ENCODE data around the gene PROCR. TPM values are rescaled to one million over a fixed set of nuclear protein-coding genes. Genes with fewer than 3 reads are reported as not detected.
"Not testable (repeated sequence)": the region's sequence is repeated elsewhere in the genome, so short reads cannot be mapped to it uniquely, and the experiment has no call there.

Gene PROCR
- total RNA-seq, 4 donors from 2014 or later: 5.7 to 32.2 (median 26.1) TPM

DNA sequence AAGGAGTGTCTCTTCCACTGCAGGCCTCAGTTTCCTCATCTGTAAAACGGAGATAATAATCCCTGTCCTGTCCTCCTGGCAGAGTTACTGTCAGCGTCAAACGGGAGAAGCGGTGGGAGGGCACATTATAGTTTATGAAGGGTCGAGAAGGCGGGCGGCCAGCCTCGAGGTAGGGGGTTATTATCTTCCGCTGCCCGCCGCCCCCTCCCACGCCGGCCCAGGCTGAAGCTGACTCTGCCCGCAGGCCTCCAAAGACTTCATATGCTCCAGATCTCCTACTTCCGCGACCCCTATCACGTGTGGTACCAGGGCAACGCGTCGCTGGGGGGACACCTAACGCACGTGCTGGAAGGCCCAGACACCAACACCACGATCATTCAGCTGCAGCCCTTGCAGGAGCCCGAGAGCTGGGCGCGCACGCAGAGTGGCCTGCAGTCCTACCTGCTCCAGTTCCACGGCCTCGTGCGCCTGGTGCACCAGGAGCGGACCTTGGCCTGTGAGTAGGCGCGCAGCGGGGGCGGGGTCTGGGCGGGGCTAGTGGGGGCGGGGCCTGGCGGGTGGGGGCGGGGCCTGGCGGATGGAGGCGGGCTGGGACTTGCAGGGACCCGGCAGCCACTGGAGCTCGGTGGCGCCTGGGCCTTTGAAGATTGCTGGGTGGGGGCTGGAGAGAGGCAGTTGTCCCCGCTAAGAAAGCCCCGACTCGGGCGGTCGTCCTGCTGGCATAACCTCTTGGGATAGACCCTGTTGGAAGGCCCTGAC lies 2.8 kb downstream of the PROCR start:
- no peak for TF ChIP-seq POLR2A (IDR thresholded peaks at IDR 0.05)
- TF ChIP-seq, protein P1, sequence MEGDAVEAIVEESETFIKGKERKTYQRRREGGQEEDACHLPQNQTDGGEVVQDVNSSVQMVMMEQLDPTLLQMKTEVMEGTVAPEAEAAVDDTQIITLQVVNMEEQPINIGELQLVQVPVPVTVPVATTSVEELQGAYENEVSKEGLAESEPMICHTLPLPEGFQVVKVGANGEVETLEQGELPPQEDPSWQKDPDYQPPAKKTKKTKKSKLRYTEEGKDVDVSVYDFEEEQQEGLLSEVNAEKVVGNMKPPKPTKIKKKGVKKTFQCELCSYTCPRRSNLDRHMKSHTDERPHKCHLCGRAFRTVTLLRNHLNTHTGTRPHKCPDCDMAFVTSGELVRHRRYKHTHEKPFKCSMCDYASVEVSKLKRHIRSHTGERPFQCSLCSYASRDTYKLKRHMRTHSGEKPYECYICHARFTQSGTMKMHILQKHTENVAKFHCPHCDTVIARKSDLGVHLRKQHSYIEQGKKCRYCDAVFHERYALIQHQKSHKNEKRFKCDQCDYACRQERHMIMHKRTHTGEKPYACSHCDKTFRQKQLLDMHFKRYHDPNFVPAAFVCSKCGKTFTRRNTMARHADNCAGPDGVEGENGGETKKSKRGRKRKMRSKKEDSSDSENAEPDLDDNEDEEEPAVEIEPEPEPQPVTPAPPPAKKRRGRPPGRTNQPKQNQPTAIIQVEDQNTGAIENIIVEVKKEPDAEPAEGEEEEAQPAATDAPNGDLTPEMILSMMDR (IDR thresholded peaks at IDR 0.05): no peak
- intact Hi-C loops (cut with DNase I; ENCODE audit: low total_unique reads): no loop called here
- no peak overlapping the region for H3K4me3 ChIP-seq (ENCODE audit: low read depth, poor library complexity, severe bottlenecking)
- DNase-seq (ENCODE audit: low spot score in 2 of 2): no peak
- 68 to 71% methylated on average over 35 to 45 of the region's 49 CpGs for WGBS, 2 donors

DNA sequence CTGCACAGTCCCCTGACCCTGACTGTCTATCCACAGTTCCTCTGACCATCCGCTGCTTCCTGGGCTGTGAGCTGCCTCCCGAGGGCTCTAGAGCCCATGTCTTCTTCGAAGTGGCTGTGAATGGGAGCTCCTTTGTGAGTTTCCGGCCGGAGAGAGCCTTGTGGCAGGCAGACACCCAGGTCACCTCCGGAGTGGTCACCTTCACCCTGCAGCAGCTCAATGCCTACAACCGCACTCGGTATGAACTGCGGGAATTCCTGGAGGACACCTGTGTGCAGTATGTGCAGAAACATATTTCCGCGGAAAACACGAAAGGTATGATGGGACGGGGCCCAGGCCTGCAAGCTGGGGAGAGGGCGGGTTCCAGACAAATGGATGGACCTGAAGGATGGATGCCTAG lies 4.3 kb downstream of the PROCR start:
- H3K4me3 ChIP-seq (ENCODE audit: low read depth, poor library complexity, severe bottlenecking): no peak overlapping the region
- 93 to 94% methylated on average over 14 of the region's 14 CpGs for WGBS, 2 donors
- intact Hi-C loops (cut with DNase I; ENCODE audit: low total_unique reads): no loop called here
- DNase-seq (ENCODE audit: low spot score in 2 of 2): no peak
- TF ChIP-seq, protein P1 (IDR thresholded peaks at IDR 0.05): no peak
- no peak for TF ChIP-seq POLR2A (IDR thresholded peaks at IDR 0.05)

DNA sequence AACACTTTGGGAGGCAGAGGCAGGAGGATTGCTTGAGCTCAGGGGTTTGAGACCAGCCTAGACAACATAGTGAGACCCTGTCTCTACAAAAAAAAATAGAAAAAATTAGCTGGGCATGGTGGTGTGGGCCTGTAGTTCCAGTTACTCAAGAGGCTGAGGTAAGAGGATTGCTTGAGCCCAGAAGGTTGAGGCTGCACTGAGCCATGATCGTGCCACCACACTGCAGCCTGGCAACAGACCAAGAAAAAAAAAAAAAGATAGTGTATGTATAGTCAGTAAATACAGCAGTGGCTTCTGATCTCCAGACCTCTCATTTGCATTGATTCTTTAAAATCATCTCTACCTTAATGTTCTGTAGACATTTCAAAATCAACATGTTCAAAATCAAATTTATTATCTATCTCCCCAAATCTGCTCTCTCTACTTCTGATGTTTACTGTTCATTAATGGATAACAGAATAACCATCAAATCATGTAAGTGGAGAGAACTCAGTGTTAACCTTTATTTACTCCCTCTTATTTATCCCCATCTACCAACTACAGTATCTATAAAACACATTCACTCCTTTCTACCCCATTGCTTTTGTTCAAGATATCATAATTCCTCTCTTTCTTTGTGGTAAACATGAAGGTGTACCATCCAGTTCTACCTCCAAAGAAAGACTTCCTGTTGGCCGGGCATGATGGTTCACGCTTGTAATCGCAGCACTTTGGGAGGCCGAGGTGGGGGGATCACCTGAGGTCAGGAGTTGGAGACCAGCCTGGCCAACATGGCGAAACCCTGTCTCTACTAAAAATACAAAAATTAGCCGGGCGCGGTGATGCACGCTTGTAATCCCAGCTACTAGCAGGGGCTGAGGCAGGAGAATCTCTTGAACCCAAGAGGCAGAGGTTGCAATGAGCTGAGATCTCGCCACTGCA lies 7.7 kb downstream of the PROCR start:
- no peak overlapping the region for H3K4me3 ChIP-seq (ENCODE audit: low read depth, poor library complexity, severe bottlenecking)
- TF ChIP-seq, protein P1 (IDR thresholded peaks at IDR 0.05): no peak
- TF ChIP-seq POLR2A (IDR thresholded peaks at IDR 0.05): no peak
- intact Hi-C loops (cut with DNase I; ENCODE audit: low total_unique reads): no loop called here
- no peak for DNase-seq (ENCODE audit: low spot score in 2 of 2)
- 88 to 90% methylated on average over 11 of the region's 11 CpGs for WGBS, 2 donors

DNA sequence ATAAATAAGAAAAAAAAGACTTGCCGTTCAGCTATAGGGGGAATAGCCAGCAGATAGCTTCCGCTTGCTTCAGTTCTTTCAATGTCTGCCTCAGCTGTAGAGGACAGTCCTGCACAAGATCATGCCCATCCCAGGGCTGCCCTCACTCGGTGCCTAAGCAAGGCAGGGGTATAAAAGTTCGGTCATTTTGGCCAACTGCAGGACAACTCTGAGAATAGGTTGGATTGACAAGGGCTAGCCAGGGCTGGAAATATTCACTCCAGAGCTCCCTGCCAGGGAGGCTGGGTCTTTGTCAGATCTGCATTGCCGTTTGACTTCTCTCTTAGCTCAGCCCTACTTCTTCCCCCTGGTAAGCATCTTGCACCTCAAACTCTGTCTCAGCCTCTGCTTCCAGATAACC lies 8.4 kb downstream of the PROCR start:
- no peak for TF ChIP-seq POLR2A (IDR thresholded peaks at IDR 0.05)
- TF ChIP-seq, protein P1 (IDR thresholded peaks at IDR 0.05): no peak
- WGBS, 2 donors: 91 to 92% methylated on average over 5 of the region's 5 CpGs
- no peak overlapping the region for H3K4me3 ChIP-seq (ENCODE audit: low read depth, poor library complexity, severe bottlenecking)
- DNase-seq (ENCODE audit: low spot score in 2 of 2): no peak
- intact Hi-C loops (cut with DNase I; ENCODE audit: low total_unique reads): no loop called here

DNA sequence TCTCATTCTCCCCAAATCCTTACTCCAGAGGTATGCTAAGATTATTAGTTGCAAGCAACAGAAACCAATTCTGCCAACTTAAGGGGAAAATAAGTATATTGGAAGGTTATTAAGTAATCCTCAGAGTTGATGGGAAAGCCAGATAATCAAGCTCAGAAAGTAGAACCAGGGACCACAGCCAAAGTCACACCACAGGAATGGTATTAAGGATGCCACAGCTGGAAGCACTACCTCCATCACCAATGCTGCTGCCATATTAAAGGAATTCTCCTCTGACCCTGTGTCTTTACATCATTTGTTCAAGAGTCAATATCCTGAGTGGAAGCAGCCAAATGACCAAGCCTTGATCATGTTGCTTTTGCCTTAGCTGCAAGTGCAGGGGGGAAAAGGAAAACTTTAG lies 9.9 kb downstream of the PROCR start:
- H3K4me3 ChIP-seq (ENCODE audit: low read depth, poor library complexity, severe bottlenecking): no peak overlapping the region
- no peak for DNase-seq (ENCODE audit: low spot score in 2 of 2)
- TF ChIP-seq, protein P1 (IDR thresholded peaks at IDR 0.05): no peak
- no peak for TF ChIP-seq POLR2A (IDR thresholded peaks at IDR 0.05)
- intact Hi-C loops (cut with DNase I; ENCODE audit: low total_unique reads): no loop called here

DNA sequence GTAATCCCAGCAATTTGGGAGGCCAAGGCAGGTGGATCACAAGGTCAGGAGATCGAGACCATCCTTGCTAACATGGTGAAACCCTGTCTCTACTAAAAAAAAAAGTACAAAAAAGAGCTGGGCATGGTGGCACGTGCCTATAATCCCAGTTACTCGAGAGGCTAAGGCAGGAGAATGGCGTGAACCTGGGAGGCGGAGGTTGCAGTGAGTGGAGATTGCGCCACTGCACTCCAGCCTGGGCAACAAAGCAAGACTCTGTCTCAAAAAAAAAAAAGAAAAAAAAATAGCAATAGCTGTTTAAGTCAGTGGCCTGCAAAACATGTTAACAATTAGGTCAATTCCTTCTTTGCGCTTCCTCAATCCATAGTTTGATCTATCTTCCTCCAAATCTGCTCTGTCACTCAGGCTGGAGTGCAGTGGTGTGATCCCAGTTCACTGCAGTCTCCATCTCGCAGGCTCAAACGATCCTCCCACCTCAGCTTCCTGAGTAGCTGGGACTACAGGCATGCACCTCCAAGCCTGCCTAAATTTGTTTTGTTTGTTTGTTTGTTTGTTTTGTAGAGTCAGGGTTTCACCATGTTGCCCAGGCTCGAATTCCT lies 14.9 kb downstream of the PROCR start:
- intact Hi-C loops (cut with DNase I; ENCODE audit: low total_unique reads); DNase-seq (ENCODE audit: low spot score in 2 of 2); H3K4me3 ChIP-seq (ENCODE audit: low read depth, poor library complexity, severe bottlenecking): not testable (repeated sequence)
- 85 to 90% methylated on average over 10 of the region's 10 CpGs for WGBS, 2 donors

Measured in lower leg skin (tissue), 4 donors.